Ascending aorta (tissue), 2 donors: ENCODE data around the gene DNAI2. TPM values are rescaled to one million over a fixed set of nuclear protein-coding genes. Genes with fewer than 3 reads are reported as not detected.

Source experiments
- DNase-seq, 2 donors: peaks; one replicate each; pipeline ENCODE4 v3.0.0-alpha.2; 2019; ENCODE audit warnings: low spot score in 2 of 2
- H3K27ac ChIP-seq, 2 donors: fragments of 200-600 bp; sonication (generic); one replicate each; pipeline ENCODE4 v1.5.1; 2016 to 2017; ENCODE audit warnings: mild to moderate bottlenecking in 1 of 2
- H3K27me3 ChIP-seq: fragments of 200-600 bp; sonication (generic); one replicate; pipeline ENCODE4 v1.5.1; 2017
- H3K36me3 ChIP-seq, 2 donors: fragments of 200-600 bp; sonication (generic); one replicate each; pipeline ENCODE4 v1.5.1; 2016
- H3K4me1 ChIP-seq, 2 donors: fragments of 200-600 bp; sonication (generic); one replicate each; pipeline ENCODE4 v1.5.1; 2016 to 2017; ENCODE audit warnings: mild to moderate bottlenecking in 1 of 2
- H3K4me3 ChIP-seq, 2 donors: fragments of 200-600 bp; sonication (generic); one replicate each; pipeline ENCODE4 v1.5.1; 2016 to 2017; ENCODE audit warnings: mild to moderate bottlenecking in 1 of 2
- H3K9me3 ChIP-seq, 2 donors: fragments of 200-600 bp; sonication (generic); one replicate each; pipeline ENCODE4 v1.5.1; 2016
- CTCF ChIP-seq, 3 experiments: fragments of 200-600 bp in 2 of 3; fragments of 450-650 bp in 1 of 3; sonication (generic) in 2 of 3; IDR thresholded peaks; one replicate each; pipeline ENCODE4 v1.5.1; 2016 to 2019; ENCODE audit warnings: antibody characterized with exemption in 3 of 3, mild to moderate bottlenecking in 1 of 3, moderate library complexity in 1 of 3
- intact Hi-C: fragments of 100-400 bp; cut with DNase I; formaldehyde crosslinking; loops from one replicate; pipeline ENCODE4 v1.15.1; 2023
- total RNA-seq: library from RNA; depleted of rRNA; stranded (reverse); fragments of >200 nt; gene quantifications from one replicate; pipeline ENCODE4 v1.1.0, GENCODE V29; 2016

Gene DNAI2
- total RNA-seq, 1 donor from 2014 or later = not detected

DNA sequence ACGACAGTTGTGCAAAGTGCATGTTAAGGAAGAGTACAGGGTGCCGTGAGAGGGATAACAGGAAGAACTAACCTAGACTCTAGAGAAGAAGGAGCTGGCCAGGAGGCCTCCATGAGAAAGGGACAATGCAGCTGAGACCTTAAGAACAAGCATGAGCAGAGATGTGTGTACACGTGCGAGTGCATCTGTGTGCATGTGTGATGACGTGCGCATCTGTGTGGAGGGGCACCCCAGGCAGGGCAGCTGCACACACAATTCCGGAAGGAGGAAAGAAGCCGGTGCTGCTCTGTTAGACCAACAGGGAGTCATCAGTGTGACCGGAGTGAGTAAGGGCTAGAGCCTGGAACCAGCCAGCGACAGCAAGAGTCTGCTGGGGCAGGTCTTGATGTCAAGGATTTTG lies 44.4 kb downstream of the DNAI2 start:
- no peak for DNase-seq
- Histone ChIP-seq H3K4me1 (no peaks in the 10 kb centered on the region), H3K36me3 (no peaks in the 10 kb centered on the region), H3K4me3 (no peak overlapping the region), H3K27ac (no peak overlapping the region), H3K9me3 (no peaks in the 10 kb centered on the region), H3K27me3 (no peaks in the 10 kb centered on the region)
- TF ChIP-seq CTCF (IDR thresholded peaks at IDR 0.05) = no peak
- intact Hi-C loops = no loop called here

DNA sequence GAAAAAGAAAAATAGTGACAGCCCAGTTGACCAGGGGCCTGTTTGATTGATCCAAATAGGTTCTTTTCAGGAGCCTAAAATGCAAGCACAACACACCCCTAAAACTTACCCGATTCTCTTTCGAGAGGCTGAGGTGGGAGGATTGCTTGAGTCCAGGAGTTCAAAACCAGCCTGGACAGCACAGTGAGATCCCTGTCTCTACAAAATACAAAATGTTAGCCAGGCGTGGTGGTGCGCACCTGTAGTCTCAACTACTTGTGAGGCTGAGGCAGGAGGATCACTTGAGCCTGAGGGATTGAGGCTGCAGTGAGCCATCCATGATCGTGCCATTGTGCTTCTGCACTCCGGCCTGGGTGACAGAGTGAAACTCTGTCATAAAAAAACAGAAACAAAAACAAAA lies 50.5 kb downstream of the DNAI2 start:
- Histone ChIP-seq H3K4me3 (no peak overlapping the region), H3K27me3 (peaks cover 4% of the 10 kb centered on the region), H3K9me3 (no peaks in the 10 kb centered on the region), H3K27ac (no peak overlapping the region), H3K36me3 (no peaks in the 10 kb centered on the region), H3K4me1 (peaks cover 0 to 2% of the 10 kb centered on the region in 2 donors)
- intact Hi-C loops = no loop called here
- no peak for TF ChIP-seq CTCF (IDR thresholded peaks at IDR 0.05)
- no peak for DNase-seq

DNA sequence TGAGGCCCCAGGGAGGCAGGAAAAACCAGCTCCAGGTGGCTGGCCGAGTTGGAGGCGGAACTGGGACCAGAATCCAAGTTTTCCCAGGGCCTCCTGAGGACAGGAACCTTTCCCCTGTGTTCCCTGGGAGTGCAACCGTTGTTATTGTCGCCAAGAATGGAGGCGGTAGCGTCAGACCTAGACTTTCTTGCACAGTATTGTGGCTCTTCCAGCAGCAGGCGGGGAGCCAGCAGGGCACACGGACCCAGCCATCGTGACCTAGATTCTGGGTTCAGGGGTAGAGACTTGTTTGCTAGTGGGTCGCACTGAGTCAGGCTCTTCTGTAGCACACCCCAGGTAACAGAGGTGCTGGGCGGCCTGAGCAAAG lies 51.3 kb downstream of the DNAI2 start:
- Histone ChIP-seq H3K27me3 (peaks cover 4% of the 10 kb centered on the region), H3K4me3 (peak overlapping the region; percentile 49 to 55), H3K27ac (no peak overlapping the region)

DNA sequence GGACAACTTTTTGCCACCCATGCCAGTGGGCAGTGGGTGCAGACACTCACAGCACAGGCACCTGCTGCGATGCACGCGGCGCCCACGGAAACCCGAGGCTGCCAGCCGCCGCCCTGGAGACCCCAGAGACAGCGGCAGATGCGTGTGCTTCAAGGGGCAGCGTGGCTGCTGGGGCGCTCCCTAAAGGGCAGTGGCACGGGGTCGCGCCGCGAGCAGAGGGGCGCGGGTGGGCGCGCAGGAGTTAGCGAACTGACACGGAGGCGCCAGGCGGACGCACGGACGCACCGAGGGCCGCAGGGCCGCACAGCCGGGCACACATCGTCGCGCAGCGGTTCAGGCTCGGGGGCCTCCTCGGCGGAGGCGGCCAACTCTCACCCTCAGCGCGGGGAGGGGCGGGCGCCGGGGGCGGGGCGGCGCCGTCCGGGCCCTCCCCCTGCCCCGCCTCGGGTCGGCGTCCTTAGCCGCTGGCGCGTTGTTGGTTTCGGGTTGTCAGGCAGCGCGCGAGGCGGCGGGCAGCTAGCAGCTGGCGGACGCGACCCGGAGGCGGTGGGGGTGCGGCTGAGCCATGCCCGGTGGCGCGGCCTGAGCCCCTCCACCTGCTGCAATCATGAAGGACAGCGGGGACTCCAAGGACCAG lies 51.8 kb downstream of the DNAI2 start, which contains the start of gene KIF19:
Gene KIF19, plus strand, starts transcription at position 484 of the 637 bp plus-strand sequence. Its CDS starts 124 bp downstream, at position 608.
- intact Hi-C loops = no loop called here
- no peaks in the 10 kb centered on the region for H3K9me3 ChIP-seq
- H3K4me1 ChIP-seq = peaks cover 0 to 2% of the 10 kb centered on the region in 2 donors
- DNase-seq = no peak
- H3K27ac ChIP-seq = no peak within 1 kb of the TSS
- H3K36me3 ChIP-seq = no peaks in the 10 kb centered on the region
- H3K27me3 ChIP-seq = peaks cover 4% of the 10 kb centered on the region
- no peak for TF ChIP-seq CTCF (IDR thresholded peaks at IDR 0.05)
- H3K4me3 ChIP-seq = peak within 1 kb of the TSS; percentile 49 to 55

More for the DNA sequence above, 51.3 kb downstream of the DNAI2 start:
- no peaks in the 10 kb centered on the region for H3K36me3 ChIP-seq
- no peak for DNase-seq
- H3K4me1 ChIP-seq = peaks cover 0 to 2% of the 10 kb centered on the region in 2 donors
- intact Hi-C loops = no loop called here
- no peak for TF ChIP-seq CTCF (IDR thresholded peaks at IDR 0.05)
- no peaks in the 10 kb centered on the region for H3K9me3 ChIP-seq

DNA sequence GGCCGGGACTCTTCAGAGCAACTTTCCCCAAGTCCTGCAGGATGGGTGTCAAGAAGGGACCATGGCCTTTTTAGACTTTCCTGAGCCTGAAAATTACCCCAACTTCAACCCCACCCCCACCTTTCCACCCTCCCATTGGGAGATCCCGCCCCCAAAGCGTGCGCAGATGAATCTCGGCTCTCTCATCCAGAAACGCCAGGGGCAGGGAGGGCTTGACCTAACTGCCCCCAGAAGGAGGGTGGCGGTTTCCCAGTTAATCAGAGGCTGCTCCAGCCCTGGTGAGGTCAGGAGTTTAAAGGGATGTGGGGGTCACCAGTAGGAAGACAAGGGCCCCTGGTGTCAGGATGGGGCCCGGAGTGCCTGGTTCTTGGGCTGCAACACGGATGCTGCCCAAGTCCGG lies 52.5 kb downstream of the DNAI2 start:
- Histone ChIP-seq H3K36me3 (no peaks in the 10 kb centered on the region), H3K9me3 (no peaks in the 10 kb centered on the region), H3K27ac (no peak overlapping the region), H3K4me3 (peak overlapping the region; percentile 49 to 55), H3K27me3 (peaks cover 4% of the 10 kb centered on the region), H3K4me1 (peaks cover 0 to 2% of the 10 kb centered on the region in 2 donors)
- intact Hi-C loops = no loop called here
- no peak for DNase-seq
- no peak for TF ChIP-seq CTCF (IDR thresholded peaks at IDR 0.05)
